ENCODE results near the gene FAM184A. TPM values are rescaled to one million over a fixed set of nuclear protein-coding genes. Genes with fewer than 3 reads are reported as not detected.
A peak's percentile ranks its signal among the peaks of the same experiment; 100 is the strongest.

Gene FAM184A
- total RNA-seq, 3 donors from 2014 or later = 0.60 to 3.4 (median 0.87) TPM

DNA sequence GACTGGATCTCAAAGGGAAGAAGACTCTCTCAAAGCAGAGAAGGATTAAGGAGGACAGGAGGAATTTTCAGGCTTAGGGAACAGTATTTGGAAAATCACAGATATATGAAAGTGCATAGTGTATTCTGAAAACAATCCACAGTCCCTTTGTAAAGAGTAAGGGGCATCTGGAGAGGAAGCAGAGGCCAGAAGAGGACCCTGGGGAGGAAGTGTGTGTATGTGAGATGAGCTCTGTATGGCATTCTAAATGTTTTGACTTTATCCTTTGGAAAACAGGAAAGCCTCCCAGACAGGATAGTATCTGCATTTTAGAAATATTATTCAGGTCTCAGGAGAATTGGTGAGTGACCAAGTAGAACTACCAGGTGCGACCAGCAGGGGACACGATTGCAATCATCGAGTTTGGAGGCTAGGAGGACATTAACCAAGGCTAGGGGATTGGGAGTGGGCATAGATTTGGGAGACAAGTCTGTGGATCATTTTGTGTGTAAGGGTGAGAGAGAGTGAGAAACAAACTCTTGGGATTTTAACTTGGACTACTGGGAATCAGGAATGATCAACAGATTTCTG is 38.3 kb upstream of the FAM184A start:
- intact Hi-C loops (cut with DNase I, micrococcal nuclease) = loop anchor here in 1 of 2 donors (10.0 kb wide), 1 partner anchor 152 kb away; no protein-coding TSS in a partner anchor
- H3K9me3 ChIP-seq = no peaks in the 10 kb centered on the region
- H3K36me3 ChIP-seq (ENCODE audit: low read depth) = no peaks in the 10 kb centered on the region
- H3K4me1 ChIP-seq (ENCODE audit: low read depth) = no peaks in the 10 kb centered on the region
- DNase-seq (no peak), ATAC-seq (no peak)
- TF ChIP-seq, protein P1, sequence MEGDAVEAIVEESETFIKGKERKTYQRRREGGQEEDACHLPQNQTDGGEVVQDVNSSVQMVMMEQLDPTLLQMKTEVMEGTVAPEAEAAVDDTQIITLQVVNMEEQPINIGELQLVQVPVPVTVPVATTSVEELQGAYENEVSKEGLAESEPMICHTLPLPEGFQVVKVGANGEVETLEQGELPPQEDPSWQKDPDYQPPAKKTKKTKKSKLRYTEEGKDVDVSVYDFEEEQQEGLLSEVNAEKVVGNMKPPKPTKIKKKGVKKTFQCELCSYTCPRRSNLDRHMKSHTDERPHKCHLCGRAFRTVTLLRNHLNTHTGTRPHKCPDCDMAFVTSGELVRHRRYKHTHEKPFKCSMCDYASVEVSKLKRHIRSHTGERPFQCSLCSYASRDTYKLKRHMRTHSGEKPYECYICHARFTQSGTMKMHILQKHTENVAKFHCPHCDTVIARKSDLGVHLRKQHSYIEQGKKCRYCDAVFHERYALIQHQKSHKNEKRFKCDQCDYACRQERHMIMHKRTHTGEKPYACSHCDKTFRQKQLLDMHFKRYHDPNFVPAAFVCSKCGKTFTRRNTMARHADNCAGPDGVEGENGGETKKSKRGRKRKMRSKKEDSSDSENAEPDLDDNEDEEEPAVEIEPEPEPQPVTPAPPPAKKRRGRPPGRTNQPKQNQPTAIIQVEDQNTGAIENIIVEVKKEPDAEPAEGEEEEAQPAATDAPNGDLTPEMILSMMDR (IDR thresholded peaks at IDR 0.05) = no peak
- no peak overlapping the region for H3K4me3 ChIP-seq

DNA sequence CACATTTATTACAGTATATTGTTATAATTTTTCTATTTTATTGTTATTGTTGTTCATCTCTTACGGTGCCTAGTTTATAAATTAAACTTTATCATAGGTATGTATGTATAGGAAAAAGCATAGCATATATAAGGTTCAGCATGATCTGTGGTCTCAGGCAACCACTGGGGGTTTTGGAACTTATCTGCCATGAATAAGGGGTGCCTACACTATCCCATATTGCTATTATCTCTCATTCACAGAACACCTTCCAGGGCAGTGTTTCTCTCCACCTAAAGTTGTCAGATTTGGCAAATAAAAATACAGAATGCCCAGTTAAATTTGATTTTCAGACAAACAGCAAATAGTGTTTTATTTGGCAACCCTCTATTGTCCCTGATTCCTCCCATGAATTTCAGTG is 35.5 kb upstream of the FAM184A start:
- TF ChIP-seq, protein P1 (IDR thresholded peaks at IDR 0.05) = no peak
- Histone ChIP-seq H3K9me3 (no peaks in the 10 kb centered on the region), H3K36me3 (ENCODE audit: low read depth) (no peaks in the 10 kb centered on the region), H3K4me3 (no peak overlapping the region), H3K4me1 (ENCODE audit: low read depth) (no peaks in the 10 kb centered on the region)
- intact Hi-C loops (cut with DNase I, micrococcal nuclease) = loop anchor here (5.0 to 10.0 kb wide), 2 partner anchors 147 to 149 kb away; no protein-coding TSS in a partner anchor
- no peak for DNase-seq
- no peak for ATAC-seq

DNA sequence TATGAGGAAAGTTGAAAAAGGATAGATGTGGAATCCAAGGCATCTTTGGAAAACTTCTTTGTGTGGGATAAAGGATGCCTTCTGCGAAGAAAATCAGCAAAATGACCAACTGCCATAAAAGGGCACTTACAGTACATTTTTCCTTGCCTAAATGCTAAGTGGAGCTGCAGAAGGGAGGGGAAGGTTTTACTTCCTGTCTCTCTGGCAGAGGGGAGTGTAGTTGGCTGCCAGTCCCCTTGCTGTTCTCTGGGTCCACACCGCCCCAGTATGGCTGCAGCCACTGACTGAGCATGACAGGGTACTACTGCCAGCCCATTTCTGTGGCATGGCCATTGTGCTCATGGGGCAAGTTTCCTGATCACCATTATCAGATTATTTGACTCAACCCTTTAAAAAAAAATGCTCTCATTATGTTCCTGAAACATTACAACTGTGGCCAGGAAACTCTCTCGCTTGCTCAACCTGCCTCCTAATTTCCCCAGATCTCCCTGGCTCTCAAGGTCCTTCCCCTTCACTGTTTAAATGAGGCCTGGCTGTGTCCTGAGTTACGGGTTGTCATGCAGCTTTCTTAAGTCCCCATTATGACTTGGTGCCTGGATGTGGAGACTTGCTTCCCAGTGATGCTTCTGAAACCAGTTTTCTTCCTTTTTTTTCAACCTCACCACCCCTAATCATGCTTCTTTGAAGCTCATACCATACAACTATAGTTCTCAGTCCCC is 34.5 kb upstream of the FAM184A start:
- ATAC-seq (no peak), DNase-seq (no peak)
- intact Hi-C loops (cut with DNase I, micrococcal nuclease) = loop anchor here (5.0 to 10.0 kb wide), 2 partner anchors 146 to 148 kb away; no protein-coding TSS in a partner anchor
- TF ChIP-seq, protein P1 (IDR thresholded peaks at IDR 0.05) = no peak
- H3K4me3 ChIP-seq = no peak overlapping the region
- no peaks in the 10 kb centered on the region for H3K9me3 ChIP-seq
- no peaks in the 10 kb centered on the region for H3K36me3 ChIP-seq (ENCODE audit: low read depth)
- no peaks in the 10 kb centered on the region for H3K4me1 ChIP-seq (ENCODE audit: low read depth)

DNA sequence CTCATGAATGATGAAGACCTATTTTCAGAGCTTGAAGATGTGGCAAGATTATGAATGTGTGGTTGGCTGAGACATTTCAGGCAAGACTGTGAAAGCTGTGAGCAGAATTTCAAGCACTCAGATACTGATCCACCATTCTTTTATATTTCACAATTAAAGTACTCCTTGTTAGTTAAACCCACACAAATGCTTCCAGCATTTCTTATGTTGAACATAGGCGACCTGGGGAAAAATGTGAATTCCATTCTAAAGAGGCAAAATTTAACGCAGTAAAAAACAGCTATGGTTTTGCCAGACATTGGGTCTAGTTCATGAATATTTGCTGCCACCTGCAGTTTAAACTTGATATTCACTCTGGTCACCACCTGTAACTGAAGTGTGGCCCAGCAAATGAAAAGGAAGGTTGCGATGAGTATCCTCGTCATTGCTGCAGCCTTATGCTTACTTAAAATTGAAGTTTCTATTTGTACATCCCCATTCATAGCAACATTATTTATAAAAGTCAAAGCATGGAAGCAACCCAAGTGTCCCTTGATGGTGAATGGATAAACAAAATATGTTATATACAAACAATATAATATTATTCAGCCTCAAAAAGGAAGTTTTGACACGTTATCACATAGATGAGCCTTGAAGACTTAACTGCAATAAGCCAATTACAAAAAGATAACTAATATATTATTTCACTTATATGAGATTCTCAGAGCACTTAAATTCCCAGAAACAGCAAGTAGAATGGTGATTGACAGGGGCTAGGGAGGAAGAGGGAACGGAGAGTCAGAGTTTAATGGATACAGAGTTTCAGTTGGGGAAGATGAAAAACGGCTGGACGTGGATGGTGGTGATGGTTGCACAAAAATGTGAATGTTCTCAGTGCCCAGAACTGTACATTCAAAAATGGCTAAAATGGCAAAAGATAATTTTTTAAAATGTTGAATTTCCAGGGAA is 32.4 kb upstream of the FAM184A start:
- DNase-seq = peak in 1 of 3 donors; percentile 76

More for the DNA sequence above, 32.4 kb upstream of the FAM184A start:
- no peaks in the 10 kb centered on the region for H3K36me3 ChIP-seq (ENCODE audit: low read depth)
- H3K4me1 ChIP-seq (ENCODE audit: low read depth) = no peaks in the 10 kb centered on the region
- intact Hi-C loops (cut with DNase I, micrococcal nuclease) = loop anchor here (5.0 to 10.0 kb wide), 2 partner anchors 144 to 146 kb away; no protein-coding TSS in a partner anchor
- TF ChIP-seq, protein P1 (IDR thresholded peaks at IDR 0.05) = no peak
- H3K9me3 ChIP-seq = no peaks in the 10 kb centered on the region
- H3K4me3 ChIP-seq = no peak overlapping the region
- peak; percentile 68 for ATAC-seq
